ENCODE data around the gene PRDX6. TPM values are rescaled to one million over a fixed set of nuclear protein-coding genes. Genes with fewer than 3 reads are reported as not detected.

PRDX6 gene
- total and polyA plus RNA-seq, 2 donors (not counting 1 experiment from before 2014, with no cell fraction given) = 51.6 to 85.2 TPM

DNA sequence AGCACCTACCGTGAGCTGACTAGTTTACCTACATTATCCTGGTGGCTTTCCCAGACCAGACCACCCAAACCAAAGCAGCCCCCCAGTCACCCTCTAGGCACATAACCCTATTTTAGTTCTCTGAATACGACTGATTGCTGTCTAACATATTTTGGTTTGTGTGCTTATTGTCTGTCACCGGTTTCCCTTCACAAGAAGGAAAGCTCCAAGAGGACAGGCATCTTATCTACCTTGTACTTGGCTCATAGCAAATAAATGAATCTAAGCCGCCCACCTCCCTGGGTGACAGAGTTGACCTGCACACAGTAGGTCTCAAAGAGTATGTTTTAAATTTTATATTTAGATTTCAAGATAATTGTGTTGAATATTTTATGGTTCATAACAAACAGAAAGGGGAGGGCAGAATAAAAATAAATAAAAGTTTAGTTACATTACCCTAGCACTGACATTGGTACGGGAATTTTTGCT lies 904 bp upstream of the PRDX6 start:
- H3K4me1 Mint-ChIP-seq = peaks cover 42% of the 10 kb centered on the region
- H3K79me2 ChIP-seq (ENCODE audit: control insufficient read depth, insufficient read depth, low read length) = peaks cover 27% of the 10 kb centered on the region
- no peaks in the 10 kb centered on the region for H3K27me3 Mint-ChIP-seq

More for the DNA sequence above, 904 bp upstream of the PRDX6 start:
- Histone ChIP-seq H3K4me3 (ENCODE audit: control extremely low read depth in 1 of 5, extremely low read depth in 1 of 5, insufficient read depth in 1 of 5, low read depth in 2 of 5, low read length in 4 of 5) (peak overlapping the region; percentile 48 to 96 (median 83)), H3K4me1 (ENCODE audit: control insufficient read depth in 2 of 2, insufficient read depth in 2 of 2, low read length in 2 of 2) (peaks cover 22 to 23% of the 10 kb centered on the region in 2 donors), H4K20me1 (ENCODE audit: control insufficient read depth, insufficient read depth, low read length, poor library complexity, severe bottlenecking) (no peaks in the 10 kb centered on the region), H2AFZ (ENCODE audit: insufficient read depth, low read depth, low read length, poor library complexity, severe bottlenecking) (peak overlapping the region; percentile 98), H3K4me2 (replicated peaks; ENCODE audit: low read depth, low read length, poor library complexity, severe bottlenecking) (peak overlapping the region; percentile 87), H3K27me3 (replicated peaks in 1 of 4; ENCODE audit: control extremely low read depth in 1 of 4, control insufficient read depth in 3 of 4, insufficient read depth in 4 of 4, low read length in 3 of 4) (no peaks in the 10 kb centered on the region), H3K9me3 (ENCODE audit: control extremely low read depth in 1 of 3, control insufficient read depth in 2 of 3, insufficient read depth in 1 of 3, low read length in 2 of 3) (peaks cover 0 to under 1% (median 0%) of the 10 kb centered on the region in 3 donors), H3K36me3 (replicated peaks in 1 of 2; ENCODE audit: control extremely low read depth in 1 of 2, control insufficient read depth in 1 of 2, extremely low read depth in 1 of 2, insufficient read depth in 2 of 2, low read length in 1 of 2) (peaks cover 2% of the 10 kb centered on the region in 2 experiments), H3K9ac (ENCODE audit: low read length) (peak overlapping the region; percentile 93), H3K27ac (ENCODE audit: low read length in 2 of 2) (peak overlapping the region; percentile 42 to 82)
- H3K4me3 Mint-ChIP-seq = peak overlapping the region; percentile 99
- 31% methylated on average over 2 of the region's 5 CpGs for WGBS (ENCODE audit: insufficient coverage)
- no peaks in the 10 kb centered on the region for H3K9me3 Mint-ChIP-seq (ENCODE audit: insufficient read depth)
- no peak for ATAC-seq (ENCODE audit: low read depth)
- ChIA-PET POLR2A (interaction anchor here (1.0 to 2.1 kb wide), 9 partner anchors 47 to 1522 kb away, joined by 3 to 15 read pairs (median 5); partner anchors contain the start of genes CENPL, DARS2, GAS5 and RC3H1), CTCF (interaction anchor here (0.7 to 5.1 kb wide), 9 partner anchors 9 to 741 kb away, joined by 3 to 46 read pairs (median 4); no protein-coding TSS in a partner anchor)
- TF ChIP-seq, protein P1, sequence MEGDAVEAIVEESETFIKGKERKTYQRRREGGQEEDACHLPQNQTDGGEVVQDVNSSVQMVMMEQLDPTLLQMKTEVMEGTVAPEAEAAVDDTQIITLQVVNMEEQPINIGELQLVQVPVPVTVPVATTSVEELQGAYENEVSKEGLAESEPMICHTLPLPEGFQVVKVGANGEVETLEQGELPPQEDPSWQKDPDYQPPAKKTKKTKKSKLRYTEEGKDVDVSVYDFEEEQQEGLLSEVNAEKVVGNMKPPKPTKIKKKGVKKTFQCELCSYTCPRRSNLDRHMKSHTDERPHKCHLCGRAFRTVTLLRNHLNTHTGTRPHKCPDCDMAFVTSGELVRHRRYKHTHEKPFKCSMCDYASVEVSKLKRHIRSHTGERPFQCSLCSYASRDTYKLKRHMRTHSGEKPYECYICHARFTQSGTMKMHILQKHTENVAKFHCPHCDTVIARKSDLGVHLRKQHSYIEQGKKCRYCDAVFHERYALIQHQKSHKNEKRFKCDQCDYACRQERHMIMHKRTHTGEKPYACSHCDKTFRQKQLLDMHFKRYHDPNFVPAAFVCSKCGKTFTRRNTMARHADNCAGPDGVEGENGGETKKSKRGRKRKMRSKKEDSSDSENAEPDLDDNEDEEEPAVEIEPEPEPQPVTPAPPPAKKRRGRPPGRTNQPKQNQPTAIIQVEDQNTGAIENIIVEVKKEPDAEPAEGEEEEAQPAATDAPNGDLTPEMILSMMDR (IDR thresholded peaks at IDR 0.05) = no peak
- no peak for TF ChIP-seq EZH2 (IDR thresholded peaks at IDR 0.05; ENCODE audit: borderline replicate concordance, insufficient read depth, low read depth, low read length, poor library complexity, severe bottlenecking)
- intact Hi-C loops (cut with micrococcal nuclease) = loop anchor here (2.0 to 5.0 kb wide), 5 partner anchors 269 to 1547 kb away; partner anchors contain the start of genes MRPS14, RC3H1, SUCO and TNFSF4
- peak overlapping the region; percentile 99 for H3K27ac Mint-ChIP-seq
- peak; percentile 16 for DNase-seq
